ENCODE data around the gene PTPRG. TPM values are rescaled to one million over a fixed set of nuclear protein-coding genes. Genes with fewer than 3 reads are reported as not detected.
A peak's percentile ranks its signal among the peaks of the same experiment; 100 is the strongest.

PTPRG gene
- polyA plus RNA-seq, 1 donor (not counting 4 experiments of a cell fraction or from before 2014, with no cell fraction given), result 12.1 TPM

GRCh38 chr3:61935814-61936213 lies 374.4 kb downstream of the PTPRG start:
- dilution Hi-C loops (cut with MboI; ENCODE audit: extremely low pct_ligation_motif_present, low sequenced_read_pairs), result no loop called here
- Histone ChIP-seq H3K4me3 (ENCODE audit: control insufficient read depth in 2 of 3, extremely low read depth in 1 of 3, insufficient read depth in 2 of 3, low read depth in 1 of 3, low read length in 3 of 3) (no peak overlapping the region), H3K4me2 (ENCODE audit: control insufficient read depth, extremely low read depth, insufficient read depth, low read depth, low read length) (no peak overlapping the region), H3K9ac (ENCODE audit: control insufficient read depth, extremely low read depth, insufficient read depth, low read length) (no peak overlapping the region), H3K4me1 (ENCODE audit: control insufficient read depth, extremely low read depth, insufficient read depth, low read length) (no peaks in the 10 kb centered on the region), H3K9me3 (ENCODE audit: control insufficient read depth, low read depth, low read length) (no peaks in the 10 kb centered on the region), H3K9me1 (ENCODE audit: control insufficient read depth, extremely low read depth, insufficient read depth, low read length) (no peaks in the 10 kb centered on the region), H3K27ac (ENCODE audit: control insufficient read depth, insufficient read depth, low read length) (no peak overlapping the region), H3K27me3 (ENCODE audit: control insufficient read depth, extremely low read depth, insufficient read depth, low read length) (no peaks in the 10 kb centered on the region), H3K36me3 (ENCODE audit: control insufficient read depth in 2 of 2, extremely low read depth in 1 of 2, insufficient read depth in 2 of 2, low read length in 2 of 2) (no peaks in the 10 kb centered on the region), H2AFZ (ENCODE audit: control insufficient read depth, low read length) (no peak overlapping the region), H3K79me2 (ENCODE audit: control insufficient read depth, insufficient read depth, low read length) (no peaks in the 10 kb centered on the region), H4K20me1 (ENCODE audit: control insufficient read depth, extremely low read depth, insufficient read depth, low read length) (no peaks in the 10 kb centered on the region)
- FAIRE-seq (no peak), DNase-seq (ENCODE audit: low read depth, low spot score) (no peak)
- TF ChIP-seq CTCF (optimal IDR thresholded peaks at IDR 0.05 in 1 of 3, IDR thresholded peaks at IDR 0.05 in 1 of 3, conservative IDR thresholded peaks at IDR 0.05 in 1 of 3; ENCODE audit: extremely low read depth in 1 of 3, insufficient read depth in 2 of 3, low read length in 3 of 3), result no peak
- TF ChIP-seq EZH2 (IDR thresholded peaks at IDR 0.05; ENCODE audit: low read length), result no peak

- no peak for TF ChIP-seq EZH2 (IDR thresholded peaks at IDR 0.05; ENCODE audit: low read length)
- peak; percentile 70 to 76 (median 73) for TF ChIP-seq CTCF (optimal IDR thresholded peaks at IDR 0.05 in 1 of 3, IDR thresholded peaks at IDR 0.05 in 1 of 3, conservative IDR thresholded peaks at IDR 0.05 in 1 of 3; ENCODE audit: extremely low read depth in 1 of 3, insufficient read depth in 2 of 3, low read length in 3 of 3)
- dilution Hi-C loops (cut with MboI; ENCODE audit: extremely low pct_ligation_motif_present, low sequenced_read_pairs), result no loop called here
- Histone ChIP-seq H3K4me2 (ENCODE audit: control insufficient read depth, extremely low read depth, insufficient read depth, low read depth, low read length) (no peak overlapping the region), H4K20me1 (ENCODE audit: control insufficient read depth, extremely low read depth, insufficient read depth, low read length) (no peaks in the 10 kb centered on the region), H3K9me3 (ENCODE audit: control insufficient read depth, low read depth, low read length) (no peaks in the 10 kb centered on the region), H3K27me3 (ENCODE audit: control insufficient read depth, extremely low read depth, insufficient read depth, low read length) (no peaks in the 10 kb centered on the region), H3K36me3 (ENCODE audit: control insufficient read depth in 2 of 2, extremely low read depth in 1 of 2, insufficient read depth in 2 of 2, low read length in 2 of 2) (no peaks in the 10 kb centered on the region), H3K79me2 (ENCODE audit: control insufficient read depth, insufficient read depth, low read length) (no peaks in the 10 kb centered on the region), H3K9me1 (ENCODE audit: control insufficient read depth, extremely low read depth, insufficient read depth, low read length) (no peaks in the 10 kb centered on the region), H3K4me1 (ENCODE audit: control insufficient read depth, extremely low read depth, insufficient read depth, low read length) (no peaks in the 10 kb centered on the region), H2AFZ (ENCODE audit: control insufficient read depth, low read length) (no peak overlapping the region), H3K9ac (ENCODE audit: control insufficient read depth, extremely low read depth, insufficient read depth, low read length) (no peak overlapping the region), H3K4me3 (ENCODE audit: control insufficient read depth in 2 of 3, extremely low read depth in 1 of 3, insufficient read depth in 2 of 3, low read depth in 1 of 3, low read length in 3 of 3) (no peak overlapping the region), H3K27ac (ENCODE audit: control insufficient read depth, insufficient read depth, low read length) (no peak overlapping the region)
- DNase-seq (ENCODE audit: low read depth, low spot score), result no peak
- no peak for FAIRE-seq
These were observed 375.1 kb downstream of the PTPRG start for GRCh38 chr3:61936344-61936937.

All from keratinocyte (primary cell).